ENCODE measurements around the gene EMC6. TPM values are rescaled to one million over a fixed set of nuclear protein-coding genes. Genes with fewer than 3 reads are reported as not detected.
A peak's percentile ranks its signal among the peaks of the same experiment; 100 is the strongest.

Gene EMC6
- total RNA-seq, 1 donor from 2014 or later: 15.6 TPM

DNA sequence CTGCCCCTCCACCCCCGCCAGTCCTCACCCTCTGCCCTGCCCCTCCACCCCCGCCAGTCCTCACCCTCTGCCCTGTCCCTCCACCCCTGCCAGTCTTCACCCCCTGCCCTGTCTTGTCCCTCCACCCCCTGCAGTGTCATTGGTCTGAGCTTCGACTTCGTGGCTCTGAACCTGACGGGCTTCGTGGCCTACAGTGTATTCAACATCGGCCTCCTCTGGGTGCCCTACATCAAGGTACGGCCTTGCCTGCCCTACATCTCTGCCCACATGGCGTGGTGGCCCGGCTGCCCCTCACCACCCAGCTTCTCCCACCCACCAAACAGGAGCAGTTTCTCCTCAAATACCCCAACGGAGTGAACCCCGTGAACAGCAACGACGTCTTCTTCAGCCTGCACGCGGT, 12.3 kb upstream of the EMC6 start:
- no peak for DNase-seq (ENCODE audit: low spot score)

DNA sequence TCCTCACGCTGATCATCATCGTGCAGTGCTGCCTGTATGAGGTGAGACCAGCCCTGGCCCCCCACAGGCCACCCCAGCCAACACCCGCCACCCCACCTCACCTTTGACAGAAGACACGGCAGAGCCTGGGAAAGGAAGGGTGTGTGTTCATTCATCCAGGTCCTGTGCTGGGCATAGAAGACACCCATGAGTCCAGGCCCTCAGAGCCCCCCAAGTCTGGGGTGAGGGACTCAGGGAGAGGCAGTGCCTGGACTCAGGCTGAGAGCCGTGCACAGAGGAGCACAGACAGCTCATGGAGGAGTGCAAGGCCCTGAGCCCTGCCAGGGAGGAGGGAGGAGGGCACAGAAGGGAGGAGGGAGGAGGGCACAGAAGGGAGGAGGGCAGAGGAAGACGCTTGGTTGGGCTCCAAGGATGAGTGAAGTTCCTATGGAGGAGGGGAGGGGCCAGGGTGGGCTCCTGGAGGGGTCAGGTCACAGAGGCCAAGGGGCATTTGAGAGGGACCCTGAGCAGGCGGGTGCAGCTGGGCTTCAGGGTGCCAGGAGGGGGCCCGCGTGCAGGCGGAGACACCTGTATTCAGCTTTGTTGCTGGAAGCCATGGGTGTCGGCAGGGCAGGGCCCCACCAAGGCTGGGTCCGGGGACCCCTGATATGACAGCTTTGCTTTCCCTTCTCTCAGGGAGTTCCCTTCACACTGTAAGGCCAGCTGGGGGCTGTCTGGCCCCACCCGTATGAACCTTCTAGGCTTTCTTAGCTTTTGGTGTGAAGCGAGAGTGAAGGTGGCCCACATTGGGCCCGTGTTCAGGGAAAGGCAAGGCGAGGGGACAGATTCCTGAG, 11.6 kb upstream of the EMC6 start:
- no peak for DNase-seq (ENCODE audit: low spot score)

DNA sequence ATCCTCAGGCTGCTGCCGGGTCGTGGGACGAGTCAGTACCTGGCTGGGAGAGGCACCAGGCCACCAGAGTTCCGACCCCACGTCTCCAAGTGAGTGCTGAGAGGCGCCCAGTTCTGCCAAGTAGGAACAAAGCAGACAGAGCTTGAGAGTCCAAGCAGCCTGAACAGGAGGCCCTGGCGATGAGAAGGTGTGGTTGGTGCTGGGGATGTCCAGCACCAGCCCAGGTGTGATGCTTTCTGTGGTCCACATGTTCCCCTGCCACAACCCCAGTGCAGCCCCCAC, 11.1 kb upstream of the EMC6 start:
- DNase-seq (ENCODE audit: low spot score): no peak

DNA sequence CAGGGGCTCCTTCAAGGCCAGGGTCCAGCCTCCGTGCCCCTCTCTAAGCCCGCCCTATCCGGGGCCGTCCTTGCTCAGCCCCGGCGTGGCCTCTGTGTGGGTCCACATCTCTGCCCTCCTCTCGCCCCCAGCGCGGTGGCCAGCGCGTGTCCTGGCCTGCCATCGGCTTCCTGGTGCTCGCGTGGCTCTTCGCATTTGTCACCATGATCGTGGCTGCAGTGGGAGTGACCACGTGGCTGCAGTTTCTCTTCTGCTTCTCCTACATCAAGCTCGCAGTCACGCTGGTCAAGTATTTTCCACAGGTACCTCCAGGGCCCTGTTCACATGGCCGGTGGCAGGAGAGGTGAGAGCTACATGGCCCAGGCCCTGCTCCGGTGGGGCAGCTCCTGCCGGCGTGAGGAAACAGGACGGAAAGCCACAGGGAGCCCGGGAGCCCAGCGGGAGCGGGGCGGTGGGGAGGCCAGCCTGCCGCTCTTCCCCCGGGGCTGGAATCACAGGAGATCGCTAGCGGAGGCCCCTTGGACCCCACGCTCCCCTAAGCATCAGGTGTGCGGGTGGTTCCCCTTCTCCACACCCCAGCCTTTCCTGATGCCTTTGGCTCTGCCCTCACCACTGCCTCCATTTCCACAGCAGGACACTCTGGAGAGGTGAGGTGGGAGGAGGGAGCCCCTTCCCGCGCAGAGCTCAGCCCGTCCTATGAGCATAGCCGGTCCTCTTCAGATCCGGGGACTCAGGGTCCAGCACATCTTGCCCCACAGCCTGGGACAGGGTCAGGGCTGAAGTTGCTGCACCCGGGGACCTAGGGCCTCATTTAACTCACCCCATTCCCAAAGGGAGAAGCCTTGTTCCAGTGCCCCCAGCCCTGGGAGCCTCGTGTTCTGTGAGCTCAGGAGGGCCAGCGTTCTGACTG, 10.5 kb upstream of the EMC6 start:
- DNase-seq (ENCODE audit: low spot score): no peak

DNA sequence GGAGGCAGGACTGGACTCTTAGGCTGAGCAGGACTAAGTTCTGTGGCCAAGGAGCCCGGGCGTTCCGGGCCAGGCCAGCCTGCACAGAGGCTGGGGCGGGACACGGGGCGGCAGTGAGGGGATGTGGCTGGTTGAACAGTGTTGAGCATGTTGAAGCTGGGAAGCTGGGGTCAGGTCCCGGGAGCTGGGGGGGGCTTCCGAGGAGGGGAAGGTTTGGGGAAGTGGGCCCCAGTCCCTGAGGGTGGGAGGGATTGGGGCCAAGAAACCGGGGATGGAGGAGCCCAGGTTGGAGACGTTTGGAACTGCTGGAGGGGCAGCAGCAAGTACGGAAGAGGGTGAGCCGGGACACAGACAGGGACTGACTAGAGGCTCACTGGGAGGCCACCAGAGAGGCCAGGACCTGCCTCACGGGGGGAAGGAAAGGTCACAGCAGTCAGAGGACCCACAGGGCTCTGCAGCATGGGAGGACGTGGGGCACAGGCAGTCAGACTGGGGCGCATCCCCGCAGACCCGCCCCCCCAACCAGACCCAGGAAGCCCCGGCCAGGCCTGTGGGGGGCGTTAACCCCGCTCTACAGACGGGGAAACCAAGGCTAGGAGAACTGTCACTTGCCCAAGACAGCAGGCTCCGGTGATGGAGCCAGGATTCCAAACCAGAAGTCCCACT, 9.7 kb upstream of the EMC6 start:
- no peak for DNase-seq (ENCODE audit: low spot score)

DNA sequence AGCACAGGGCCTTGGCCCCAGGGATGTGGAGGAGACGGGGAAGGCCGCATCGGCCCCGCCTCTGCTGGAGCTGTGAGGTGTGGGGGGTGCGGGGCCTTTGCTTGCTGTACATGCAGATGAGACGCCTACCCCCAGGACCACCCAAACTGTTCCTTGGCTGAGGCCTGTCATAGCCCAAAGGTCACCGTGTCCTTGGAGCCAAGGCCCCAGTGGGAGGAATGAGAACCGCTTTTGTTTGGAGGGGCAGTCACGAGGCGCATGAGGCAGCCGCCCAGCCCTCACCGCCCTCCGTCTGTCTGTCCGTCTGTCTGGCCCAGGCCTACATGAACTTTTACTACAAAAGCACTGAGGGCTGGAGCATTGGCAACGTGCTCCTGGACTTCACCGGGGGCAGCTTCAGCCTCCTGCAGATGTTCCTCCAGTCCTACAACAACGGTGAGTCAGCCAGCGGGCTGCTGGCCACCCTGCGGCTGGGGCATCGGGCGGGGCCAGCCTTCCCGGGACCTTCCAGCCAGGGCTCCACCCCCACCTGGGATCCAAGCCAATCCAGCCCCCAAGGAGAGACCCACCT, 9.0 kb upstream of the EMC6 start:
- DNase-seq (ENCODE audit: low spot score): peak; percentile 57

DNA sequence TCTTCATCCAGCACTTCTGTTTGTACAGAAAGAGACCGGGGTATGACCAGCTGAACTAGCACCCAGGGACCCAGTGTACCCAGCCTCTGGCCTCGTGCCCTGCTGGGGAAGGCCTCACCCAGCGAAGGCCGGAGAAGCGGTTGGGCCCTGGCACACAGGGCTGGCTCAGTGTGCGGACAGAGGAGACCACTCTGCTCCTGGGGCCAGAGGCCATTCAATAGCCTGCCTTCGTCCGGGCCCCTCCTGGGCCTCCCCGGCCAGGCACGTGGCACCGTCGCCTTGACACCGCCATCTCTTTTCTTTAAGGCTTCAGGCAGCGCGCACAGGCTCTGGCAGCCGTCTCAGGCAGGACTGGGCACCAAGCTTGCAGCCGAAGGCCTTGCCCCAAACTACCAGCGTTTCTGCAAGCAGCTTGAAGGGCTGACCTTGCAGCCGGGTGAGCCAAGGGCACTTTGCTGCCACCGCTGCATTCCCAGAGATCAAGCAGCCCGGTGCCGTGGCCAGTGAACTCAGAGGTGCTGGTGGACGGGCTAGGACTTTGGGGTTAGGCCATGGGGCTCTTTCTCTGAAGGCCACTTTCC, 8.2 kb upstream of the EMC6 start:
- no peak for DNase-seq (ENCODE audit: low spot score)

DNA sequence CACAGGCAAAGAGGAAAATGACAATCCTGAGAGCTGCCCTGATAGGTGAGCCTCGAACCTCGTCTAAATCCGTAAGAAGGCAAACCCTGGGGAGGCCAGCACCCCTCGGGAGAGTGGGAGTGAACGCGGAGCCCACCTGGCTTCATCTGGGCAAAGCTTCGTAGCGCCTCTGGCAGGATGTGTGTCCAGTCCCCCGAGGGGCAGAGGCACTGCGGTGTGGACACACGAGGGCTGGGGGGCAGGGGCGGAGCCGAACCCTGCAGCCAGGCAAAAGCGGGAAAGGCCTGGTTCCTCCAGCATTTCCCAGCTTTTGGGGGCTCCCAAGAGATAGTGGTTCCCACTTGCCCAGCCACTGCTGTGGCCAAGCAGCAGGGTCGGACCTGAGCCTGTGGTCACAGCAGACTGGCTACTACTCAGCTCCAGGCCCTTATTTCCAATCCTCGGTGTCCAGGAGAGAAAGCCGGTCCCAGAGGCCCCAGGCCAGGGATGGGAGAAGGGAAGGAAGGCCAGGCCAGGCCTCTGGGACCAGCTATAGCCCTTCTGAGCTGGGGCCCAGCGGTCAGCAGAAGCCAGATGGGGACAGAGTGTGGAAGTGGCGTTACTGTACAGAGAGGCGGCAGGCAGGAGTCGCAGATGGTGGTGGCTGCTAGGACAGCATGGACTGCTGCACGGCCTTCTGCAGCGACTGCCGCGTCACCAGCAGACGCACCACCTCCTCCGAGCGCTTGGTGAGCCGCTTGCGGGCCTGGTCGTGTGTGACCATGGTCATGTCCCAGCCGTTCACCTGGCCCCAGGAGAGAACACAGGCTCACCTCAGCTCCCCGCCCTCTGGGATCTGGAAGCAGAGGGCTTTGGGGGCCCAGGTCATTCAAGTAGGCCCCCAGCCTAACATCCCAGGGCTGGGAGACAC, 5.3 kb upstream of the EMC6 start:
- no peak for DNase-seq (ENCODE audit: low spot score)

DNA sequence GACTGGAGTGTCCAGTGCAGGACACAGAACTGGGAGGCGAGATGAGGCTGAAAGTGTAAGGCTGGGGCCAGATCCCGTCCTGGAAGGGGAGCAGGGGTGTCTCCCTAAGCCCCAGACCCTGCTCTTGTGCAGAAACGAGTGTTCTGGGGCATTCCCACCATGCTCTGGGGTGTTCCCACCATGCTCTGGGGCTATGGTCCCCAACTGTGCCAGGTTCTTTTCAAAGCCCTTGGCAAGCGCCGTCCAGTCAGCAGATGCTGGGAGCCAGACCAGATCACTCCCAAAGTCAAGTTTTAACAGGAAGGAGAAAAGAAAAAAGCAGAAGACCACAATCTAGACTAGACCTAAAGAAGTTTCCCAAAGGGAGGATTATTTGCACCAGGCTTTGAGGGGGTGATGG, 2.8 kb upstream of the EMC6 start:
- no peak for DNase-seq (ENCODE audit: low spot score)

DNA sequence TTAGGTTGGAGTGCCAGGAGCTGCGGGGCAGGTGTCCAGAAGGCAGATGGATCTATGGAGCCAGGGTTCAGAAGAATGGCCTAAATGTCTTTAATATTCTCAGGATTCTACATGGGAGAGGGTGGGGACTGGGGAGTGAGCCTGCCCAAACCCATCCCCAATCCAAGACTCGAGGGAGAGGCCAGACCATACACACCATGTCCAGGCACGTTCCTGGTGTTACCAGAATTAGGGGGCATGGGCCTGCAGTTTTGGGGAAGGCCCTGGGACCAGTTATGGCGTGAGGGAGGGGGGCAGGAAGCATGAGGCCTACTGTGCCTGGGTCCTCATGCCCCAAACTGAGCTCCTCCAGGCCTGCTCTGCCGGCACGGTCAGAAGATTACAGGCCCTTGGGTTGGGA, 2.1 kb upstream of the EMC6 start:
- no peak for DNase-seq (ENCODE audit: low spot score)

DNA sequence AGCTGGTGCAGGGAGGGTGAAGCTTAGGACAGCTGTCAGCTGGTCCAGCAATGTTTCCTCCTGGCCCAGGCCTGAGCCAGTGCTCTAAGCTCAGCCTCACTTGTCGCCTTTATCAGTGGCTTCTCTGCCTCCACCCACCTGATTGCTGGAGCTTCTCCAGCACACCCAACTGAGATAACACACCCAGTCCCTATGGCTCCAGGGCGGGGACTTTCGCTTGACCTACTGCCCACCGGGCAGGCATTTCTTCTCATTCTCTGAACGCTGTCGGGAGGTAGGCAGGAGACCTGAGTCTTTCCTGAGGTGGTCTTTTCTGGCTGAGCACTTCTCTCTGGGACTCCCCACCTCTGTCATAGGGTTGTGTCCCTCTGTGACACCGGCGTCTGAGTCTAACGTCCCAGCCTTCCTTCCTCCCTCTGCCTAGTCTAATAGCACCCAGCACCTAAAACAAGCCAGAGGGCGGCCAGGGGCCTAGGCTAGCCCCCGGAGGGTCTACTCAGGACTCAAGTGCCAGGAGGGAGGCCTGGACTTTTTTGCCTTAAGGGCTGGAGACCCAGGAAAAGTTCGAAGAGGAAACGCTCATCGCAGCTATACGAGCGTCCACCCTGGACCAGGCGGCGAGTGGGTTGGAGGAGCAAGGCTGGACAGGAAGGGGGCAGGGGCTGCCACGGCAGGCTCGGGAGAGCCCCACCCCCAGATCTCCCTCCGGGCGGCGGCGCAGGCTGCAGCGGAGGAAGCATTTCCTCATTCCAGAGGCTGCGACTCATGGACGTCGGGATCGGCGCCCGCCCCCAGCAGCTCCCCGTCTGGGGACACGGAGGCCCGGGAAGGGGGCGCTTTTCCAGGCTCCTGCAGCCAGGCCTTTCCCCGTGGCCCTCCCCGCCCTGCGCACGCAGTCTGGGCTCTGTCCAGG, 990 bp upstream of the EMC6 start:
- DNase-seq (ENCODE audit: low spot score): peak; percentile 98

DNA sequence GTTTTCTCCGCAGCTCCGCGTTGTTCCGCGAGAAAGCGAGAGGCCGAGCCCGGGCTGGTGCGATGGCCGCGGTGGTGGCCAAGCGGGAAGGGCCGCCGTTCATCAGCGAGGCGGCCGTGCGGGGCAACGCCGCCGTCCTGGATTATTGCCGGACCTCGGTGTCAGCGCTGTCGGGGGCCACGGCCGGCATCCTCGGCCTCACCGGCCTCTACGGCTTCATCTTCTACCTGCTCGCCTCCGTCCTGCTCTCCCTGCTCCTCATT, 404 bp downstream of the EMC6 start:
- DNase-seq (ENCODE audit: low spot score): no peak

DNA sequence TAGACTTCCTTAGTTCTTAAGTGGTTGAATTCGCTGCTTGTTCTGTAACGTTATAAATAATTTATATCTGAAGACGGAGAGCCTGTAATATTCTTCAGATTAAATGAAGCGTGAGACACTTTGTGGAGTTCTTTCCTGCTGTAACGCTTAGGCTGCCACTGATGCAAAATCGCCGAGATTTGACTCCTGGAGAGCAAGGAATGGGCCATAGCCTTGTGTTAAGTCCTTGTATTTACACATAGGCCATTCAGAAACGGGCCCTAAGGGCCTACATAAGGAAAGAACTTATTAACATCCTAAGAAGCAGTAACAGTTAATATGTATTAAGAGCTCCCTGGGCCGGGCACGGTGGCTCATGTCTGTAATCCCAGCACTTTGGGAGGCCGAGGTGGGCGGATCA, 936 bp downstream of the EMC6 start:
- no peak for DNase-seq (ENCODE audit: low spot score)

DNA sequence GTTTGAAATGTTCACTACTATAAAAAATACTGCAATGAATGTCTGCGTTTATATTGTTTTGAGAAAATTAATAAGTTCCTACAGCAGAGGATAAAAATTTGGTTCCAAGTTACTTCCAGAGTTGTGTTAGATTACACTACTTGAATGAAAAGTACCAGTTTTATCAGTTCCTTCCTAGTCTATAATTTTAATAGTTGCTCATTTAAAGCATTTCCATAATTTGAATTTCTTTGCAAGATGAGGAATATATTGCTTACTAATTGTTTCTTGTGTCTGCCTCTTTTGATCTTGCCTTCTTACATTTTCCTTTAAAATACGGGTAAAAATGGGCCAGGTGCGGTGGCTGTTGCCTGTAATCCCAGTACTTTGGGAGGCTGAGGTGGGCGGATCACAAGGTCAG, 4.0 kb downstream of the EMC6 start:
- no peak for DNase-seq (ENCODE audit: low spot score)

DNA sequence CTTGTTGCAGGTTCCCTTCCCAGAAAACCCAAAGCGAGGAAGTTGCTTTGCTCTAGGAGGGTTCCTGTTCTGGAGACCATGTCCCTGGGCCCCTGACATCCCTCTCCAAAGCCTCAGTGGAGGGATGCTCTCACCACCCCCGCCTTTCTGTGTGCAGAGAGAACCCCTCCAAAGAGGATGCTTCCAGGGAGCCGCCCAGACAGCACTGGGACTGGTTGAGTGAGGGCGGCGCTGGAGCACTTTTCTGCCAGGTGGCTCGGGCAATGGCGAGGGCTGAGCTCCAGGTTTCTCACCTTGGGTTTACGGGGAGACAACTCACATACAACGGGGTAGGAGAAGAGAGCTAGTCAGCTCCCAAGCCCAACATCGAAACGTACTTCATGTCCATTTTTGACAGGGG, 7.3 kb downstream of the EMC6 start:
- no peak for DNase-seq (ENCODE audit: low spot score)

DNA sequence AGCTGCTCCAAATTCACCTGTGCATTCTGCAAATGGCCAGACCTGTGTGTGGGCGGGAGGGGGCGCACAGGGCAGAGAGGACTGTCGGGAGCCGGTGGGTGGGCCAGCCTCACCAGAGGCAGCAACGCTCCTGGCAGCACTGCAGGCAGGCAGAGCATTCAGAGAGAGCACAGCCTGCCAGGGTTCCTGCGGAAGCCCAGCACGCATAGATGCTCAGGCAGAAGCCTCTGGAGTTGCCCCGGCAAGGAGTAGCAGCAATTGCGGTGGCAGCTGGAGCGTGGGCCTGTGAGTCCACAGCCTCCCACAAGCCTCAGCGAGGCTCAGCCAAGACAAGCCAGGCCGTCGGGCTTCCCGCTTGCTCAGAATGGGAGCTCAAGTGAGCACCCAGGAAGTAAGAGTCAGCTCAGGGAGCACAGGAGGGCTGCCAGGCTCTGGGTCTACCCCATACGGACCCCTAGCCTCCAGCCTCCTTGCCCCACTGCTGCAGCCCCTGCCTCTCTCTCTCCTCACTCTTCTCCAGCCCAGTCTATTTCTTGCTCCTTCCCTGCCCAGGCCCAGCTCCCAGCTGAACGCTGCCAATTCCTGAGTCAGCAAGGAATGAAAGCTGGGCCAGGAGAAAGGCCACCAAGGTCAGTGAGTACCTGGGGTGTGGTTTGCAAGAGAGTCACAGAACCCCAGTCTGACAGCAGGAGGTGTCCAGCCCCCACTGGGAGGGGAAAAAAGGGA, 9.6 kb downstream of the EMC6 start:
- no peak for DNase-seq (ENCODE audit: low spot score)

DNA sequence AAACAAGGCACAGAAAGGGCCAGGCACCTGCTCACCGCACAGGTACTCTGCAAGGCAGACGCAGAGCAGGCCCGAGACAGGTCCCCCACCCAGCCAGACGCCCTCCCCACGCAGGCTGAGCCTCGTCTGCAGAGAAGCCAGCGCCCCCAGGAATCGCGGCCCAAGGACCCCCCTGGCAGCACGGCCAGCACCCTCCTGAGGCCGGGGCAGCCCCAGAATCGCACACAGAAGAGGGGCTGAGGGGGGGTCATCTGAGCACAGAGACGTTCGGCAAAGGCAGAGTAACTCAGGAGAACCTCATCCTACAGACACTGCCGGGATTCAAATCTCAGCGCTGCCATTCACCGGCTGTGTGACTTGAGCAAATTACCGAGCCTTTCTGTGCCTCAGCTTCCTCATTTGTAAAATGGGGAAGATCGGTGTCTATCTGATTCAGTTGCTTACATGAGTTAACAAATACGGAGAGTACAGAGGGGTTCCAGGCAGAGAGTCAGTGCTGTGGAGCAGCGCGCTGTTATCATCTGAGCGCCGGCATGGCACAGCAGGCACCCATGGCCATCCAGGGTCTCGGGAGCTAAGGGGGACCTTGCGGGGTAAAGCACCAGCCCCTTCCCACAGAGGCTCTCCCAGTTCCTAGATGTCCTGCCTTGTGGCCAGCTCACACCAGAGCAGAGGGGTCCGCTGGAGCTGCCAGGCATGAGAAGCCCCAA, 10.4 kb downstream of the EMC6 start:
- no peak for DNase-seq (ENCODE audit: low spot score)

DNA sequence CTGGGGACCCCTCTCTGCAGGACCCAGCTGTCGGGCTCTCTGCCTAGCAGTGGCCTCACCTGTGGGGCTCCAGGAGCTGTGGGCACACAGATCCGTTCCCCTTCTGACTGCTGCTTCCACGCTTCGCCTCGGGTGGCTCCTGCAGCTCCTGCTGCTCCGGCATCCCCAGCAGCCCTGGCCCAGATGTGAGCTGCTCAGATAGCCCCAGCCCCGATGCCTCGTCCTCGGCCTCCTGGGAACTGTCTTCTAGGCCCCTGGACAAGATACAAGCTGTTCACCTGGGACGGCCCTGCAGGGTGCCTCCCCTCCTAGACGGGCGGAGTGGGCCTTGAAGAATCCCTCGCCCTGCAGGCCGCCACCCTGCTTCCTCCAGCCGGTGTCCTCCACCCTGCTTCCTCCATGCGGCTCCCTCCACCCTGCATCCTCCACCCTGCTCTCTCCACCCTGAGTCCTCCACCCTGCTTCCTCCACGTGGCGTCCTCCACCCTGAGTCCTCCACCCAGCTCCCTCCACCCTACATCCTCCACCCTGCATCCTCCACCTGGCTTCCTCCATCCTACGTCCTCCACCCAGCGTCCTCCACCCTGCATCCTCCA, 11.0 kb downstream of the EMC6 start:
- DNase-seq (ENCODE audit: low spot score): no peak
